KBM-7 (cell line): ENCODE data around the gene CRCP.
"Not testable (repeated sequence)": the region's sequence is repeated elsewhere in the genome, so short reads cannot be mapped to it uniquely, and the experiment has no call there.

Experiments used
- DNase-seq: peaks from one replicate; pipeline ENCODE4 v3.0.0-alpha.2; 2015
- in situ Hi-C: fragments of 300-500 bp; cut with MboI; formaldehyde crosslinking; loops from 2 replicates; pipeline ENCODE4 v1.14.3; 2020; ENCODE audit warnings: low sequenced_read_pairs, low pct_unique_long_range_greater_than_20kb, mixed read lengths

CRCP gene

DNA sequence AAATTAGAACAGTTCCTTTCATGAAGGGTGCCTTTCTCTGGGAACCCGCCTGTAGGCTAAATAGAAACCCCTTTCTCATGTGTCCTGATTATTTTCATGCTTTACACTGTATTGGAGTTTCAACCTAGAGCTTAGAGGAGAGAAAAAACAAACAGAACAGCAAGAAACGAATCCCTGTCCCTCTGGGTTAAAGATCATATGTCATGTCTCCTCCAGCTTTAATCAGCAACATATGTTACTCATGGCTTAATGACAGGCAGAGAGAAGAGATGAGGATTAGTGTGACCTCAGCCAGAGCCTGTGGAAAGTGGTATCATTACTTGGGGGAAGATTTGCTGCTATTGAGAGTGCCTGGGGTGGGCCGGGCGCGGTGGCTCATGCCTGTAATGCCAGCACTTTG, 32.1 kb downstream of the CRCP start:
- no peak for DNase-seq

DNA sequence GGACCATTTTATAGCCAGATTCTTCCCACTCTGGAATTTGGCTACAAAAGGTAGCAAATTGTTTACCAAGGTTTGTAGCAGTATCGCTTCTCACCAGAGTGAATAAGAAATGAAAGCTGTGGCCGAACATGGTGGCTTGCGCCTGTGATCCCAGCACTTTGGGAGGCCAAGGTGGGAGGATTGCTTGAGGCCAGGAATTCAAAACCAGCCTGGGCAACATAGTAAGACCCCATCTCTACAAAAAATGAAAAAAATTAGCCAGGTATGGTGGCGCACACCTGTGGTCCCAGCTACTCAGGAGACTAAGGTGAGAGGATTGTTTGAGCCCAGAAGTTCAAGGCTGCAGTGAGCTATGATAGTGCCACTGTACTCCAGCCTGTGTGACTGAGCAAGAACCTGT, 33.0 kb downstream of the CRCP start:
- in situ Hi-C loops, DNase-seq: not testable (repeated sequence)

More for the DNA sequence above, 32.1 kb downstream of the CRCP start:
- in situ Hi-C loops: no loop called here

DNA sequence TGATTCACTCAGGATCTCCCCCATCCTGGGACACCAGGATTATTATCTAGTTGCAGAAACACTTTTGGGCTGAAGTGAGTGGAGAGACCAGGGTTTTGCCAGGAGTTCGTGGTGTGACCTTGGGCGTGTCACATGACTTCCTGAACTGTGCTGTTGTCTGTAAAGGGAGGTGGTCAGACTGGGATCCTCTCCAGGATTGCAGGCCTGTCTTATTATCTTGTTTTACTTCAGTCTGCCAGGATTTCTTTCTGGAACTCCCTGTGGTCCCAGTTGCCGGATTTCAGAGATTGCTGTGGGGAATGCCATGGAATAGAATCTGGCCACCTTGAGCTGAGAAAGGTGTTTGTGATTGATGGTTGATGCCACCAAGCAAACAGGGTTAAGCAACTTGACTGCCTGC, 35.8 kb downstream of the CRCP start:
- no peak for DNase-seq
- in situ Hi-C loops: no loop called here

DNA sequence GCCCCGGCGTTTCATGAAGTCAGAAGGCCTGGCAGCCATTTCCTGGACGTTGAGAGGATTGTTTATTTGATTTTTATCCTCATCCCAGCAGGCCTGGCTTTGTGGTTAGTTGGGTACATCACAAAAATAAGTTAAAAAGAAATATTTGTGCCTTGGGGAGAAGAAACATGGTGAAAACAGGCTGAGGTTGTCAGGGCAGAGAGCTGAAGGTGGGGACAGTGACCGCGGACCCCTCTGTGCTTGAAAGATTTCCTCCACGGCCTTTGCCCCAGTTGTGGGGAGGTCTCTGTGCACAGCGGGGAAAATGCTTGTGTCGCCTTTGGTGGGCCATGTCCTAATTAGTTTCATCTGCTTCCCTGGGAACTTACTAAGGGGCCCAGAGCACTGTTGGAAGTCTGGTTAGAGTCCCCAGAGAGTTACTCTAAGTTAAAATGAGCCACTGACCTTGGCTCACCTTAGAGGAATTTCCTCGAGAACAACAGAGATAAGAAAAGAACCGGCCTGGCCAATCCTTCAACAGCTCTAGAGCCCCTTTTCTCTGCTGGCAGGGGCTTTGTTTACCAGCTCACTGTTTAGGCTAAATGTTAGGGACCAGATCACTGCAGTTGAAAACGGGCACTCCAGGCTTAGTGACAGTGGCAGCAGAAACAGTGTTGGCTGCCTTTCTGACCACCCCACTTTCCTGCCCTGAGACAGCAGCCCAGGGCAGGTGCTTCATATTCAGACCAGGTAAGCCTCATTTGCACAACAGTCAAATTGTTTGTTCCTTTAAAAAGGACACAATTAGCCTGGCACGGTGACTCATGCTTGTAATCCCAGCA, 37.9 kb downstream of the CRCP start:
- no peak for DNase-seq

DNA sequence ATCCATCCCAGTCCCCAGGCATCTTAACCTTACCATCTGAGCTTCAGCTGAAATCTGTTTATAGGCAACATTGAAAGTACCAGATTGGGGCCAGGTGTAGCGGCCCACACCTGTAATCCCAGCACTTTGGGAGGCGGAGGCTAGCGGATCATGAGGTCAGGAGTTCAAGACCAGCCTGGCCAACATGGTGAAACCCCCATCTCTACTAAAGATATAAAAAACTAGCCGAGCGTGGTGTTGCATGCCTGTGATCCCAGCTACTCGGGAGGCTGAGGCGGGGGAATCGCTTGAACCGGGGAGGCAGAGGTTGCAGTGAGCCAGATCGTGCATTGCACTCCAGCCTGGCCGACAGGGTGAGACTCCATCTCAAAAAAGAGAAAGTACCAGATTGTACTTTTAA, 39.0 kb downstream of the CRCP start:
- in situ Hi-C loops: no loop called here
- no peak for DNase-seq

More for the DNA sequence above, 37.9 kb downstream of the CRCP start:
- in situ Hi-C loops: no loop called here

DNA sequence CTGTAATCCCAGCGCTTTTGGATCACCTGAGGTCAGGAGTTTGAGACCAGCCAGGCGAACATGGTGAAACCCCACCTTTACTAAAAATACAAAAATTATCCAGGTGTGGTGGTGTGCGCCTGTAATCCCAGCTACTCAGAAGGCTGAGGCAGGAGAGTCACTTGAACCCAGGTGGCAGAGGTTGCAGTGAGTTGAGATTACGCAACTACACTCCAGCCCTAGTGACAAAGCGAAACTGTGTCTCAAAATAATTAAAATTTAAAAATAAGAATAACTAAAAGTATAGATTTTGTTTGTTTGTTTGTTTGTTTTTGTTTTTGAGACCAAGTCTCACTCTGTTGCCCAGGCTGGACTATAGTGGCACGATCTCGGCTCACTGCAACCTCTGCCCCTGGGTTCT, 41.4 kb downstream of the CRCP start:
- in situ Hi-C loops, DNase-seq: not testable (repeated sequence)

DNA sequence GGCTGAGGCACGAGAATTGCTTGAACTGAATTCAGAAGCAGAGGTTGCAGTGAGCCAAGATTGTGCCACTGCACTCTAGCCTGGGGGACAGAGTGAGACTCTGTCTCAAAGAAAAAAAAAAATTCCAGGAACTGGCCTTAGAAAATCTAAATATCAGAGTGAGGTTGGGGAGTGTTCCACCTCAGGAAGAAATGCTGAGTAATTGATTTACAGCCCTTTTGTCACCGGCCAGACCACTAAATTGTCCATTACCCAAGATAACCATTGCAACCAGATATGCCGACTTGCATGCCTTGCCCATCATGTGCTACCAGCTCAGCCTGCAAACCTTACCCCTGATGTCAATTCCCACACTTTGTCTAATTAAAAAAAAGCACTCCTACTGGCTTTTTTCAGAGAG, 42.4 kb downstream of the CRCP start:
- in situ Hi-C loops: no loop called here
- DNase-seq: no peak

DNA sequence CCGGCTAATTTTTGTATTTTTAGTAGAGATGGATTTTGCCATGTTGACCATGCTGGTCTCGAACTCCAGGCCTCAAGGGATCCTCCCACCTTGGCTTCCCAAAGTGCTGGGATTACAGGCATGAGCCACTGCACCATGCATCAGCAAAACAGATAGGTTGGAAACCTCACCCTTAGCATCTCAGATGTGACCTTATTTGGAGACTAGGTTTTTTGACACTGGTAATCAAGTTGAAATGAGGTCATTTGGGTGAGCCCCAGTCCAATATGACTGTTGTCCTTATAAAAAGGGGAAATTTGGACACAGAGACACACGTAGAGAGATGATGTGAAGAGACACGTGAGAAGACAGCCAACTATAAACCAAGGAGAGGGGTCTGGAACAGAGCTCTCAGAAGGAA, 48.0 kb downstream of the CRCP start:
- in situ Hi-C loops: no loop called here
- DNase-seq: no peak

DNA sequence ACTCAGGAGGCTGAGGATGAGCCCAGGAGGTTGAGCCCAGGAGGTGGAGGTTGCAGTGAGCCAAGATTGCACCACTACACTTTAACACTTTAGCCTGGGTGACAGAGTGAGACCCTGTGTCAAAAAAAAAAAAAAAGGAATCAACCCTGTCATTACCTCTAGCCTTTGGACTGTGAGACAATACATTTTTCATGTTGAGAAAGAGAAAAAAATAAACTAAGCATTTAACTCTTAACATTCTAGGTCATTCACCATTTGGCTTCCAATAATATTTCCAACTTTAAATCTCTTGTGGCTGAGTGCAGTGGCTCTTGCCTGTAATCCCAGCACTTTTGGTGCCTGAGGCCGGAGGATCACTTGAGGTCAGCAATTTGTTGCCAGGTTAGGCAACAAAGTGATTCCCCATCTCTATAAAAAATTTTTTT, 48.6 kb downstream of the CRCP start:
- in situ Hi-C loops: no loop called here
- no peak for DNase-seq

DNA sequence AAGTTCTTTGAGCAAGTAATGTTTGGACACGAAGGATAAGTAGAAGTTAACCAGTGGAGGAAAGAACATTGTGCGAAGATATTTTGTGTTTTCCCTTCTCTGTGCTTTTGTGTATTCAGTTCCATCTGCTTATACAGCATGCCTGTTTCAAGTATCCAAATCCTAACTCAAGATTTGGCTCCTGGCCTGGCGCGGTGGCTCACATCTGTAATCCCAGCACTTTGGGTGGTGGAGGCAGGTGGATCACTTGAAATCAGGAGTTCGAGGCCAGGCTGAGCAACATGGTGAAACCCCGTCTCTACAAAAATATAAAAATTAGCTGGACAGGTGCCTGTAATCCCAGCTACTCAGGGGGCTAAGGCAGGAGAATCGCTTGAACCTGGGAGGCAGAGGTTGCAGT, 49.7 kb downstream of the CRCP start:
- in situ Hi-C loops: no loop called here
- no peak for DNase-seq

DNA sequence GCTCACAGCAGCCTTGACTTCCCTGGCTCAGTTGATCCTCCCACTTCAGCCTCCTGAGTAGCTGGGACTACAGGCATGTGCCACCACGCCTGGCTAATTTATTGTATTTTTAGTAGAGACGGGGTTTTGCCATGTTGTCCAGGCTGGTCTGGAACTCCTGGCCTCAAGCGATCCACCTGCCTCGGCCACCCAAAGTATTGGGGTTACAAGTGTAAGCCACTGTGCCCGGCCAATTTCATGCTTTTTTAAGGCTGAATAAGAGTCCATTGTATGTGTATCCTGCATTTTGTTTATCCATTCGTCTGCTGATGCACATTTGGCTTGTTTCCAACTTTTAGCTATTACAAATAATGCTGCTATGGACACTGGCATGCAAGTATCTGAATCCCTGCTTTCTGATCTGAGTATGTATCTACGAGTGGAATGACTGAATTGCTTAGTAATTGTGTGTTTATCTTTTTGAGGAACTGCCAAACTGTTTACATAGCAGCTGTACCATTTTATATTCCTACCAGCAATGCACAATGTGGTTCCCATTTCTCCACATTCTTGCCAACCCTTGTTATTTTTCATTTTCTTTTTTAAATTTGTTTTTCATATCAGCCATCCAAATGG, 53.2 kb downstream of the CRCP start:
- peak; percentile 7 for DNase-seq
- in situ Hi-C loops: no loop called here

DNA sequence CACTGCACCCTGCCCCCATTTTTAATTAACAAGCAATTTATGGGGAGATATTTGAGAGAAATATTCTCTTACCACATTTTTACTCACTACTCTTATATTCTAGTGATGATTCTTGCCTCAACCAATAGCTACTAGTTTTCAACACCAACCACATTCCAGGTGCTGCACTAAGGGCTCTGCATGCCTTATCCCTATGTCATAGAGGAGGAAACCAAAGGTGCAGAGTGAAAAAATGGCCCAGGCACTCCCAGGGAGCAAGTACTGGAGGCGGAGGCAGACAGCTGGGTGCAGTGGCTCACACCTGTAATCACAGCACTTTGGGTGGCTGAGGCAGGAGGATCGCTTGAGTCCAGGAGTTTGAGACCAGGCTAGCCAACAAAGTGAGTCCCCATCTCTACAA, 55.0 kb downstream of the CRCP start:
- in situ Hi-C loops: no loop called here
- DNase-seq: no peak

DNA sequence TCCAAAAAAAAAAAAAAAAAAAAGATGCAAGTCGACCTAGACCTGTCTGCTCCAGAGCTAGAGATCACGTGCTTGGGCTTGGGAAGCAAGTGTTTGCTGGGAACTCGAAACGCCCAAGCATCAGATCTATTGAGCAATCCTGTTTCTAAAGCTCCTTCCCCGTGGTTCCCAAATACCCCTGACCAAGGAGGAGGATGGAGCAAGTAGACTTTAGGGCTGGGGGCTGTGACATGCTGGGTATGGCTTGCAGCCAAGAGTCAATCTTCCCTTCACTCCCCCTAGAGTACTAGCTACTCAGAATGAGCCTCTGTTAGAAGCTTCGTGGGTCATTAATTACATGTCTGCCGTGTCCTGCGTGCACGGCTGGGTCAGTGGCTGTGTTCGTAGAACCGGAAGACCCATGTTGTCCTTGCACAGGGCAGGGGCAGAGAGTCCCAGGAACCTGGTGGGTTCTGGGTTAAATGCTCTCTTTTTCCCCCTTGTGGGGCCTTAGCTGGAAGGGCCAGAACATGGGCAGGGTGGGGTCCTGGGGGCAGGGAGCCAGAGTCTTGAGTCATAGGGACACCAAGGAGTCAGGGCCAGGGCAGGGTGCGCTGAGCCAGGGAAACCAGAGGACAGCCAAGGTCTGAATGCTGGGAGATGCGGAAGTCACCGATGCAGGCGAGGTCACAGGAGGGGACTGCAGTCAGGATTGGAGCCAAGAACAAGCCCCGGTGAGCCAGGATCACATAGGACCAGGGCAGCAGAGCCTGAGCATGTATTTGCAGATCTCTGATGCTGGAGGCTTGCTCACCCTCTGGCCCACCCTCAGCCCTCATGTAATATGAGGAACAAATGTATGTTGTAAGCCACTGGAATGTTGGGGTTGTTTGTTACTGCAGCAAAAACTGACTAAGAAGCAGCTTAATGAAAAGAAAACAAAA, 55.9 kb downstream of the CRCP start:
- in situ Hi-C loops: no loop called here
- no peak for DNase-seq

DNA sequence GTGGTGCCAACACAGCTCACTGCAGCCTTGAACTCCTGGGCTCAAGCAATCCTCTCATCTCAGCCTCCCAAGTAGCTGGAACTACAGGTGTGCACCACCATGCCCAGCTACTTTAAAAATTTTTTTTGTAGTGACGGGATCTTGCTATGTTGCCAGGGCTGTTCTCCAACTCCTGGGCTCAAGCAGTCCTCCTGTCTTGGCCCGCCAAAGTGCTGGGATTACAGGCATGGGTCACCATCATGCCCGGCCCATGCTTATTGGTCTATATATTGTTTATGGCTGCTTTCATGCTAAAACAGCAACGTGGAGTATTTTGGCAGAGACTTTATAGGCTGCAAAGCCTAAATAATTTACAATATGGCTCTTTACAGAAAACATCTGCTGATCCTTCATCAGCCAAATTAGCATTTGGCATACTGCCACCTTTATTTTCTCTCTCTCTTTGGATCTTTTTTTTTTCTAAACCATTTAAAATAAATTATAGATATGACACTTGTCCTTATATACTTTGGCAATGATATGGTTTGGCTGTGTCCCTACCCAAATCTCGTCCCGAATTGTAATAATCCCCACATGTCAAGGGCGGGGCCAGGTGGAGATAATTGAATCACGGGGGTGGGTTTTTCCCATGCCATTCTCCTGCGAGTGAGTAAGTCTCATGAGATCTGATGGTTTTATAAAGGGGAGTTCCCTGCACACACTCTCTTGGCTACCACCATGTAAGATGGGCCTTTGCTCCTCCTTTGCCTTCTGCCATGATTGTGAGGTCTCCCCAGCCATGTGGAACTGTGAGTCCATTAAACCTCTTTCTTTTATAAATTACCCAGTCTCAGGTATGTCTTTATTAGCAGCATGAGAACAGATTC, 58.1 kb downstream of the CRCP start:
- in situ Hi-C loops: not testable (repeated sequence)

DNA sequence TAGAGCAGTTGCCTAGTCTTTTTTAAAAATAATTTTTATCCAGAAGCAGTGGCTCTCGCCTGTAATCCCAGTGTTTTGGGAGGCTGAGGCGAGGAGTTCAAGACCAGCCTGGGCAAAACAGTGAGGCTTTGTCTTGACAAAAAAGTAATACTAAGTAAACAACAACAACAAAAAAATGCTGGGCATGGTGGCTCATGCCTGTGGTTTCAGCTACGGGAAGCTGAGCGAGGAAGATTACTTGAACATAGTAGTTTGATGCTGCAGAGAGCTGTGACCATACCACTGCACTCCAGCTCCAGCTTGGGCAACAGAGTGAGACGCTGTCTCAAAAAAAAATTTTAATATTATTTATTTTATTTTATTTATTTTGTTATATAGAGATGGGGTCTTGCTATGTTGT, 59.2 kb downstream of the CRCP start:
- in situ Hi-C loops: no loop called here

More for the DNA sequence above, 58.1 kb downstream of the CRCP start:
- not testable (repeated sequence) for DNase-seq

DNA sequence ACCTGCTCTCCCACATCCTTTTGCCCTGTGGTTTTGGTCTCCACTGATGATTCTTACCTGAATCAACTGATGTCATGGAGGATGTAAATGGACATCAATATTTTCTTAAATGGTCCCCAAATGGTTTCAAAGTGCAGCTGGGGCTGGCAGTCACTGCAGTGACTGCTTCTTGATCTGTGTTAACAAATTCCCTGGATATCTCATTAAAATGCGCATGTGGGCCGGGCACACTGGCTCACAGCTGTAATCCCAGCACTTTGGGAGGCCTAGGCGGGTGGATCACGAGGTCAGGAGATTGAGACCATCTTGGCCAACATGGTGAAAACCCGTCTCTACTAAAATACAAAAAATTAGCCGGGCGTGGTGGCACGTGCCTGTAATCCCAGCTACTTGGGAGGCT, 60.4 kb downstream of the CRCP start:
- DNase-seq, in situ Hi-C loops: not testable (repeated sequence)

More for the DNA sequence above, 59.2 kb downstream of the CRCP start:
- no peak for DNase-seq

DNA sequence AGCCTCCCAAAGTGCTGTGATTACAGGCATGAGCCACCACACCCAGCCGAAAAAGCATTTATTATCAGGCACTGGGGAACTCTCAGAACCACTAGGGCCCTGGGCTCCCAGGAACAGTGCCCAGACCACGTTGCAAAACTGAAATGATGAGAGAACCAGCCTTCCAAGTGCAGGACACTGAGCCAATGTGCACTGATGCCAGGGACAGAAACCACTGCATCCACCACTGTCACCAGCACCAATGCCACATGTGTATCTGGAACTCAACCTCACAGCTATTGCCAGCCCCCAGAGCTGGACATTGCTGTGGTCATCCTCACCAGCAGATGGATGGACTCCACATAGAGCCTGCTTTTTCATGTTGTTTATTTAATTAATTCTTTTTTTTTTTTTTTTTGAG, 62.3 kb downstream of the CRCP start:
- no peak for DNase-seq

DNA sequence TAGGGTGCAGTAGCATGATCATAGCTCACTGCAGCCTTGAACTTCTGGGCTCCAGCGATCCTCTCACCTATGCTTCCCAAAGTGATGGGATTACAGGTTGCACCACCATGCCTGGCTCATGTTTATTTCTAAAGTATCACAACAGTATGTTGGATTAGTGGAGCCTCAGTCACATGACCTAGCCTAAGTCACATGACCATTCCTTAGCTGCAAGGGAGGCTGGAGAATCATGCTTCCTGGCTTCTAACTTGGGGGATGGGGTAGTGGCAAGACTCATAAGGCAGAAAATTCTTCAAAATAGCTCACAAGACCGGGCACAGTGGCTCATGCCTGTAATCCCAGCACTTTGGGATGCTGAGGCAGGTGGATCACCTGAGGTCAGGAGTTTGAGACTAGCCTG, 63.6 kb downstream of the CRCP start:
- DNase-seq: no peak
- in situ Hi-C loops: no loop called here

More for the DNA sequence above, 62.3 kb downstream of the CRCP start:
- in situ Hi-C loops: no loop called here

DNA sequence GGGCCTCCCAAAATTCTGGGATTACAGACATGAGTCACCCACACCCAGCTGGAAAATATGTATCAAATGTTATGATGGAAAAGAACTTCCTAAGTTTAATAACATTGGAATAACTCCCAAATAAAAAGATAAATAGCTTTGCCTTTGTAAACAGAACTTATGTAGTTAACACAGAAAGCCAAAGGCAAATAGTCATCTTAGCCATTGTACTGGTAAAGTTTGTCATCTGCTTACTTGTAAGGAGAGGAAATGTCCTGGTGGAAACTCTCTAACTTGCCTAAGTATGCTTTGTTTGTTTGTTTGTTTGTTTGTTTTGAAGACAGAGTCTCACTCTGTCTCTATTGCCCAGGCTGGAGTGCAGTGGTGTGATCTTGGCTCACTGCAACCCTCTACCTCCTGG, 66.7 kb downstream of the CRCP start:
- no peak for DNase-seq
- in situ Hi-C loops: no loop called here
